ENCODE data around the gene MAP7D1.

DNA sequence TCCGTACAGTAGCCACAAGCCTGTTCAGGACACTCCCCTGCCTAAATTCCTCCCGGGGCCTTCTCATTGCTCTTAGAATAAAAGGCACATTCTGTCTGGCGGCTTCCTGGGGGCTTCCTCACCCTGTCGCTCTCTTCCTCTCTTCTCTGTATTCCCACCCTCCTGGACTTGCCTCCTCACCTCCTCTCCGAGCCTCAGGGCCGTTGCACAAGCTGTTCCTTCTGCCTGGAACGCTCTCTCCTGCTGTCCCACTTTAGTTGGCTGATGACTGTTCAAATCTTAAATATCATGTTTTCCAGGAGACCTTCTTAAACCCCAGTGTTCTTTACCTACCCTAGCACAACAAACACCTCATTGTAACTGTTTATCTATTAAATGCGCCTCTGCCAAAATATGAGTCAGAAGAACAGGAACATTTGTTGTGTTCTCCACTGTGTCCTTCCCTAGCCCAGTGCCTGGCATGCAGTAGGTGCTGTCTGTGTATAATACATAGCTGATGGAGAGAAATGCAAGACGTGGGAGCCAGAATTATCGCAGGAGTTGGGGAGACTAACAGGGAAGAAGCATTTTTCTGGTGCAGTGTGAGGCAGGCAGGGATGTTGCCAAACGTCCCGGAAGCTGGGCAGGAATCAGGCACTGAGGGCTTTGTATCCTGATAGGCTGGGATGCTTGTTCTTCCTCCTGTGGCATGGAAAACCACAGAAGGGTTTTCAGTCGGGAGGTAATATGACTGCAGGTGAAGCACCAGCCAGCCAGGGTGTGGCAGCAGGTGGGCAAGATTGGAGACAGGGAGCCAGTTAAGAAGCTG, 44.2 kb downstream of the MAP7D1 start:
- TF ChIP-seq POLR2AphosphoS5 (IDR thresholded peaks at IDR 0.05; ENCODE audit: low read depth, low read length) (no peak), SIN3A (IDR thresholded peaks at IDR 0.05; ENCODE audit: borderline replicate concordance, insufficient read depth, low read length) (no peak), TAF1 (IDR thresholded peaks at IDR 0.05; ENCODE audit: borderline replicate concordance, insufficient read depth, low read length) (no peak)

Data from PFSK-1 (cell line).